ENCODE measurements around the gene SVIP. TPM values are rescaled to one million over a fixed set of nuclear protein-coding genes. Genes with fewer than 3 reads are reported as not detected.

SVIP gene
- total RNA-seq, 2 donors from 2014 or later: 8.5 to 14.0 TPM

- H3K4me3 ChIP-seq: no peak overlapping the region
- ATAC-seq (ENCODE audit: insufficient number of reproducible peaks, low FRiP score, low read depth): no peak
These were observed 32.6 kb downstream of the SVIP start for GRCh38 chr11:22797047-22797446.

DNA sequence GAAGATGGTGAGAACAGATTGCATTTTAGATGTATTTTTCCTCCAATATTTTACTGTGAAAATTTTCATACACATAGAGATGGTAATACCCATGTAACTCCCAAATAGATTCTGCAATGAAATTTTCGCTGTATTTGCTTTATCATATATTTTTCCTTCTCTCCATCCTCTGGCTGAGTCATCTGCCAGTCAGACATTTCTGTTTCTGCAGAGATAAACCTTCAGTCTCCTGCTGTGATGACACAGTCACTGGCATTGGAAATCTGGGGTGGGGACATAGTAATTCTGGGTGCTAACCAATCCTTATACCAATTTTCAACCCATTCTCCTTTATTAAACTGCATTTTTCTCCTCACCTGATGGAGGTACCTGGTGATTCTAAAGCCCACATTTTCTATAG is 33.7 kb downstream of the SVIP start:
- H3K9me3 ChIP-seq: no peaks in the 10 kb centered on the region
- H3K4me1 ChIP-seq (ENCODE audit: control insufficient read depth in 1 of 2, low read depth in 2 of 2): no peaks in the 10 kb centered on the region
- no peaks in the 10 kb centered on the region for H3K36me3 ChIP-seq
- no peak overlapping the region for H3K4me3 ChIP-seq
- ATAC-seq (ENCODE audit: insufficient number of reproducible peaks, low FRiP score, low read depth): no peak
- no peak for TF ChIP-seq CTCF (IDR thresholded peaks at IDR 0.05)
- H3K27me3 ChIP-seq (replicated peaks; ENCODE audit: insufficient read depth): no peaks in the 10 kb centered on the region
- no peak overlapping the region for H3K27ac ChIP-seq
- no peak for DNase-seq (ENCODE audit: low spot score)

More at GRCh38 chr11:22797047-22797446, 32.6 kb downstream of the SVIP start:
- no peak for DNase-seq (ENCODE audit: low spot score)
- Histone ChIP-seq H3K27ac (no peak overlapping the region), H3K36me3 (no peaks in the 10 kb centered on the region), H3K4me1 (ENCODE audit: control insufficient read depth in 1 of 2, low read depth in 2 of 2) (no peaks in the 10 kb centered on the region), H3K9me3 (no peaks in the 10 kb centered on the region), H3K27me3 (replicated peaks; ENCODE audit: insufficient read depth) (no peaks in the 10 kb centered on the region)
- no peak for TF ChIP-seq CTCF (IDR thresholded peaks at IDR 0.05)

DNA sequence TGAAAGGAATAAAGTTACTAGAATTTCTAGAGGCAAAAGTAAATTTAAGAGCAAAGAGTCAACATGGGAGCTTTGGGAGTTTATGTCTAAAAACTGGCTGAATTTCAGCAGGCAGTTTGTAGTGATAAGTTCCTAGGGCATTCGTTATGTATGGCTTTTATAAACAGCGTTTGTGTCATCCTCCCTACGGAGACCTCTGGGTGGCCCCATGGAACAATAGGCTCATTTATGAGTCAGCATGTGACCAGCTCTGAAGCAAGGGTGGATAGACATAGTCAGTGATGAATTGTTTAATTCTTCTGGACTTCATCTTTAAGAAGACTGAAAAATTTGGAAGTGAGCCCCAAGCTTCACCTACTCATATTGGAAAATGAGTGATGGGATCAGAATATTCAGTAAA is 37.1 kb downstream of the SVIP start:
- Histone ChIP-seq H3K27ac (no peak overlapping the region), H3K4me3 (no peak overlapping the region), H3K36me3 (no peaks in the 10 kb centered on the region), H3K9me3 (no peaks in the 10 kb centered on the region), H3K27me3 (replicated peaks; ENCODE audit: insufficient read depth) (no peaks in the 10 kb centered on the region), H3K4me1 (ENCODE audit: control insufficient read depth in 1 of 2, low read depth in 2 of 2) (no peaks in the 10 kb centered on the region)
- ATAC-seq (ENCODE audit: insufficient number of reproducible peaks, low FRiP score, low read depth) (no peak), DNase-seq (ENCODE audit: low spot score) (no peak)
- no peak for TF ChIP-seq CTCF (IDR thresholded peaks at IDR 0.05)

DNA sequence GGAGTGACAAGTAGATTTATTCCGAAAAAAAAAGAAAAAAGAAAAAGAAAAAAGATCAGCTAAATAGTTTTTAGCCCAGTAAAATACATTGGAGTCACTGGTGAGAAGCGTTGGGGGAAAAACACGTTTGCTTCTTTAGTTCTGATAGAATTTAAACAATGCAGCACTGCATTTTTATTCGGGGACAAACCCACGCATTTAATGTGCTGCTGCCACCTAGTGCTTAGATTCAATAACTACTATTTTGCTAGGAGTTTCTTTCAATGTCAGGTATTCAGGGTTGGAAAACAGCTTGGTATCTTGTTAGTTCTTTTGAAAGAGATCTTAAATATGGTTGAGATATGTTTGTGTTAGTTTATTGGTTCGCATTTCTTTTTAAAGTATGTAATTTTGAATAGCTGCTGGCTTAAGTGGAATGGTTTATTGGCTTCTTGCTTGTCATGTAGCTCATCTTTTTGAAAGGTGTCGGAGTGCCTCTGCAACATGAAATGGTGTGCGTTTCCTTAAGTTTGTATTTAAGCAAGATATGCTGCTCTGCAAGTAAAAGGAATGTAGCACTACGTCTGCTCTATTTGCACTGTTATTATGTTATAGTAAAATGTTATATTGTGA is 41.9 kb downstream of the SVIP start:
- Histone ChIP-seq H3K27ac (no peak overlapping the region), H3K27me3 (replicated peaks; ENCODE audit: insufficient read depth) (no peaks in the 10 kb centered on the region), H3K36me3 (no peaks in the 10 kb centered on the region), H3K9me3 (no peaks in the 10 kb centered on the region), H3K4me1 (ENCODE audit: control insufficient read depth in 1 of 2, low read depth in 2 of 2) (no peaks in the 10 kb centered on the region), H3K4me3 (no peak overlapping the region)
- no peak for DNase-seq (ENCODE audit: low spot score)
- ATAC-seq (ENCODE audit: insufficient number of reproducible peaks, low FRiP score, low read depth): no peak
- peak; percentile 48 for TF ChIP-seq CTCF (IDR thresholded peaks at IDR 0.05)

DNA sequence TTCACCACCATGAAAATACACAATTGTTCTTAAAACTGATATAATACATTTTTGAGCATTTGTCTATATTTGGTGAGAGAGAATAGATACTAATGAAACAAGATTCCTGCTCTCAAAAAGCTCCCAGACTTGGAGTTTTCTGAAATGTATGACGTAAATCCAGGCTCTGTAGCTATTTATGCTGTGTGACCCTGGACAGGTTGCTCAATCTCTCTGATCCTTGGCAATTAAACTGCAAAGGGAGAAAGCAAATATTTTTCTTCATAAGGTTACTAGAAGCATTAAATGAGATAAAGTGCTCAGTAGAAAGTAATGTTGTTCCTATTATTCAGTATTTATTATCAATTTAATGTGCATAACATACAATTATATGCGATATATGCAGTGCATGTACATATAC is 42.5 kb downstream of the SVIP start:
- no peaks in the 10 kb centered on the region for H3K9me3 ChIP-seq
- H3K4me3 ChIP-seq: no peak overlapping the region
- ATAC-seq (ENCODE audit: insufficient number of reproducible peaks, low FRiP score, low read depth) (no peak), DNase-seq (ENCODE audit: low spot score) (no peak)
- no peaks in the 10 kb centered on the region for H3K36me3 ChIP-seq
- no peaks in the 10 kb centered on the region for H3K4me1 ChIP-seq (ENCODE audit: control insufficient read depth in 1 of 2, low read depth in 2 of 2)
- H3K27ac ChIP-seq: no peak overlapping the region
- no peak for TF ChIP-seq CTCF (IDR thresholded peaks at IDR 0.05)
- H3K27me3 ChIP-seq (replicated peaks; ENCODE audit: insufficient read depth): no peaks in the 10 kb centered on the region

All from thoracic aorta (tissue), 2 donors.